GM23338 (cell line): Measurements from ENCODE around the gene EEF1AKMT4.

Experiments used
- CREB1 ChIP-seq: fragments of 250-450 bp; sonication (Bioruptor Pico); IDR thresholded peaks from 2 replicates; pipeline ENCODE4 v1.5.0; 2020; ENCODE audit warnings: low read depth, mild to moderate bottlenecking, moderate library complexity
- EZH2 ChIP-seq: fragments of 200-600 bp; sonication (generic); IDR thresholded peaks from one replicate; pipeline ENCODE4 v1.8.0; 2017; ENCODE audit warnings: antibody characterized with exemption, mild to moderate bottlenecking, low read depth; ENCODE audit not compliant: unreplicated experiment
- POLR2AphosphoS5 ChIP-seq: IDR thresholded peaks from 2 replicates; pipeline ENCODE4 v1.6.1; 2016; ENCODE audit warnings: antibody characterized with exemption, low read depth
- ZNF331 ChIP-seq: fragments of 250-450 bp; sonication (Bioruptor Pico); IDR thresholded peaks from 2 replicates; pipeline ENCODE4 v1.5.0; 2020; ENCODE audit warnings: low read depth, mild to moderate bottlenecking, moderate library complexity
- TF ChIP-seq, protein P1 (sequence below), 2 experiments: fragments of 200-600 bp in 1 of 2; sonication (generic) in 1 of 2; conservative IDR thresholded peaks; 2 replicates each; pipeline versions ENCODE4 v1.5.1 to v1.6.1; 2016 to 2017; ENCODE audit warnings: antibody characterized with exemption in 2 of 2, low read depth in 2 of 2, mild to moderate bottlenecking in 2 of 2, moderate library complexity in 1 of 2

DNA sequence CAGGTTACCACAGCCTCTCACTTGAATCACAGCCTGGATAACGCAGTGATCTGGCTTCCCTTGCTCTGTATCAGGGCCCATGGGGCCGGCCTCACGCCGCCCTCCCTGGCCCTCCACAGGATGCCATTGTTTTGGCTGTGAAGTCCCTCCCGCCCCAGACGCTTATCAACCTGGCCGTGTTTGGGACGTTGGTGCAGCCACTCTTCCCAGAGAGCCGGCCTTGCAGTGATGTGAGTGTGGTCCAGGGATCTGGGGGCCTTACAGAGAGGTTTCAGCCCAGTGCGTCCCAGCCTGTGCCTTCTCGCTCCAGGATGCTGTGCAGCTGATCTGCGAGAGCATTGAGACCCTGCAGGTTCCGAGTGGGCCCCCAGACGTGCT lies 13.4 kb upstream of the EEF1AKMT4 start:
- TF ChIP-seq POLR2AphosphoS5 (no peak), CREB1 (CRISPR knock-in tag) (no peak), ZNF331 (no peak), EZH2 (no peak)
- TF ChIP-seq, protein P1, sequence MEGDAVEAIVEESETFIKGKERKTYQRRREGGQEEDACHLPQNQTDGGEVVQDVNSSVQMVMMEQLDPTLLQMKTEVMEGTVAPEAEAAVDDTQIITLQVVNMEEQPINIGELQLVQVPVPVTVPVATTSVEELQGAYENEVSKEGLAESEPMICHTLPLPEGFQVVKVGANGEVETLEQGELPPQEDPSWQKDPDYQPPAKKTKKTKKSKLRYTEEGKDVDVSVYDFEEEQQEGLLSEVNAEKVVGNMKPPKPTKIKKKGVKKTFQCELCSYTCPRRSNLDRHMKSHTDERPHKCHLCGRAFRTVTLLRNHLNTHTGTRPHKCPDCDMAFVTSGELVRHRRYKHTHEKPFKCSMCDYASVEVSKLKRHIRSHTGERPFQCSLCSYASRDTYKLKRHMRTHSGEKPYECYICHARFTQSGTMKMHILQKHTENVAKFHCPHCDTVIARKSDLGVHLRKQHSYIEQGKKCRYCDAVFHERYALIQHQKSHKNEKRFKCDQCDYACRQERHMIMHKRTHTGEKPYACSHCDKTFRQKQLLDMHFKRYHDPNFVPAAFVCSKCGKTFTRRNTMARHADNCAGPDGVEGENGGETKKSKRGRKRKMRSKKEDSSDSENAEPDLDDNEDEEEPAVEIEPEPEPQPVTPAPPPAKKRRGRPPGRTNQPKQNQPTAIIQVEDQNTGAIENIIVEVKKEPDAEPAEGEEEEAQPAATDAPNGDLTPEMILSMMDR (conservative IDR thresholded peaks at IDR 0.05; ENCODE audit: low read depth in 2 of 2): no peak
